SK-MEL-5 (cell line): ENCODE results near the gene RAB9A. TPM values are rescaled to one million over a fixed set of nuclear protein-coding genes. Genes with fewer than 3 reads are reported as not detected.

Experiments
- DNase-seq: peaks from one replicate; pipeline ENCODE4 v3.0.0-alpha.2; 2016; ENCODE audit warnings: low read depth, low spot score
- in situ Hi-C: cut with HindIII; loops from 2 replicates; pipeline ENCODE4 v1.10.0; 2016; ENCODE audit warnings: low sequenced_read_pairs, high pct_unique_total_duplicates, low pct_unique_long_range_greater_than_20kb
- total RNA-seq: library from RNA; depleted of rRNA; stranded (reverse); fragments of >200 nt; shearing (Covaris generic); gene quantifications from 2 replicates; pipeline ENCODE4 v1.2.3, GENCODE V29; 2014

Gene RAB9A
- total RNA-seq, 1 experiment from 2014 or later: 73.4 TPM

GRCh38 chrX:13694359-13694758 lies 5.4 kb downstream of the RAB9A start:
- DNase-seq: no peak
- in situ Hi-C loops: no loop called here

GRCh38 chrX:13694983-13695382 lies 6.1 kb downstream of the RAB9A start:
- in situ Hi-C loops: no loop called here
- DNase-seq: no peak

- in situ Hi-C loops: no loop called here
- DNase-seq: no peak
These were observed 6.7 kb downstream of the RAB9A start for GRCh38 chrX:13695601-13696115.

GRCh38 chrX:13697455-13697854 lies 8.5 kb downstream of the RAB9A start:
- in situ Hi-C loops: no loop called here

GRCh38 chrX:13697976-13698375 lies 9.0 kb downstream of the RAB9A start:
- in situ Hi-C loops: no loop called here
- no peak for DNase-seq

More at GRCh38 chrX:13697455-13697854, 8.5 kb downstream of the RAB9A start:
- no peak for DNase-seq

GRCh38 chrX:13698432-13698831 lies 9.5 kb downstream of the RAB9A start:
- in situ Hi-C loops: no loop called here
- no peak for DNase-seq

GRCh38 chrX:13699183-13699826 lies 10.4 kb downstream of the RAB9A start:
- no peak for DNase-seq
- in situ Hi-C loops: no loop called here

GRCh38 chrX:13700380-13700779 lies 11.5 kb downstream of the RAB9A start:
- no peak for DNase-seq
- in situ Hi-C loops: no loop called here

- in situ Hi-C loops: no loop called here
- DNase-seq: no peak
These were observed 13.3 kb downstream of the RAB9A start for GRCh38 chrX:13702111-13702789.

- no peak for DNase-seq
- in situ Hi-C loops: no loop called here
These were observed 14.2 kb downstream of the RAB9A start for GRCh38 chrX:13703135-13703534.

- DNase-seq: no peak
- in situ Hi-C loops: no loop called here
These were observed 14.7 kb downstream of the RAB9A start for GRCh38 chrX:13703589-13703988.

- DNase-seq: no peak
- in situ Hi-C loops: no loop called here
These were observed 22.2 kb downstream of the RAB9A start for GRCh38 chrX:13711141-13711540.

- no peak for DNase-seq
- in situ Hi-C loops: no loop called here
These were observed 27.5 kb downstream of the RAB9A start for GRCh38 chrX:13716455-13716854.

GRCh38 chrX:13716905-13717304 lies 28.0 kb downstream of the RAB9A start:
- DNase-seq: no peak
- in situ Hi-C loops: no loop called here

- DNase-seq: no peak
- in situ Hi-C loops: no loop called here
These were observed 29.0 kb downstream of the RAB9A start for GRCh38 chrX:13717700-13718472.

- DNase-seq: no peak
- in situ Hi-C loops: no loop called here
These were observed 30.4 kb downstream of the RAB9A start for GRCh38 chrX:13719192-13719856.

GRCh38 chrX:13721371-13721770 lies 32.4 kb downstream of the RAB9A start:
- in situ Hi-C loops: no loop called here
- DNase-seq: no peak
